Stimulated activated CD4-positive, alpha-beta T cell treated with anti-CD3 and anti-CD28 coated beads, Interleukin-4, amount 100 ng/mL, for 4 hours (primary cell): ENCODE measurements around the gene MARVELD1.
"Not testable (repeated sequence)": the region's sequence is repeated elsewhere in the genome, so short reads cannot be mapped to it uniquely, and the experiment has no call there.

Experiments used
- DNase-seq, 2 experiments: peaks; one replicate each; pipeline ENCODE4 v3.0.0-alpha.2; 2020

MARVELD1 gene

DNA sequence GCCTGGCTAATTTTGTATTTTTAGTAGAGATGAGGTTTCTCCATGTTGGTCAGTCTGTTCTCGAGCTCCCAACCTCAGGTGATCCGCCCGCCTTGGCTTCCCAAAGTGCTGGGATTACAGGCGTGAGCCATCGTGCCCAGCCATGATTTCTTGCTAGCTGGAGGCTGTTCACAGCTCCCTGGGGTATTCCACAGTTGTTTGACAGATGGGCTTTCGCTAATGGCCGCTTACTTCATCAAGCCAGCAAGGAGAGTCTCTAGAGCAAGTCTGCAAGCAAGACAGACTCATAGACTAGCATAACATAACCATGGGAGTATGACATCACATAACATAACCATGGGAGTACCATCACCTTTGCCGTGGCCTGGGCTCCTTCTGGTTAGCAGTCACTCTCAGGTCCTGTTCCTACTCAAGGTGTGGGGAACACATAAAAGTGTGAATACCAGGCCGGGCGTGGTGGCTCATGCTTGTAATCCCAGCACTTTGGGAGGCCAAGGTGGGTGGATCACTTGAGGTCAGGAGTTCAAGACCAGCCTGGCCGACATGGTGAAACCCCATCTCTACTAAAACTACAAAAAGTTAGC, 15.4 kb upstream of the MARVELD1 start:
- not testable (repeated sequence) for DNase-seq

GRCh38 chr10:97701438-97702069, 12.0 kb upstream of the MARVELD1 start:
- DNase-seq, result peak; percentile 10 to 23

DNA sequence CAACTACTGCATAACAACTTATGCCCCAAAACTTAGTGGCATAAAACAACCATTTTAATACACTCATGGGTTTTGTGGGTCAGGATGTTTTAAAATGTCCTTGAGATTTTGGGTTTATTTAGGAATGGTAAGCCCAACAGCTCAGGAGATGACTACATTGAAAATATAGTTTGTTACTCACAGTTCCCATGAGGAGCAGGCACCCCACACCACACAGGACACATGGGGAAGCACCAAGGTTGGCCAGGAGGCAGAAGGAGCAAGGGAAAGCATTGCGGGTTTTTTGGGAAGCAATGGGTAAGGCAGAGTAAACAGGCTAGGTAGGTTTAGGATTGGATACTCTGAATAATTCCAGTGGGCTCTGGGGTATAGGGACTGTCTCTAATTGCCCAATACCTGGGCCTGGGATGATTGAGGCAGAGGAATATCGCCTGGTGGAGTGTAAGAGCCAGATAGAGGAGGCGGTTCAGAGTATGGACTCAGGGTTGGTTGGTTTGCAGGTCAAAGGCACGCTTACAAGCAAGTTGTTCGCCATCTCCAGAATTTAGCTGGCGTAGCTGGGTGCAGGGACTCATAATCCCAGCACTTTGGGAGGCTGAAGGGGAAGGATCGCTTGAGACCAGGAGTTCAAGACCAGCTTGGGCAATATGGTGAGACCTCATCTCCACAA, 10.0 kb upstream of the MARVELD1 start:
- no peak for DNase-seq

DNA sequence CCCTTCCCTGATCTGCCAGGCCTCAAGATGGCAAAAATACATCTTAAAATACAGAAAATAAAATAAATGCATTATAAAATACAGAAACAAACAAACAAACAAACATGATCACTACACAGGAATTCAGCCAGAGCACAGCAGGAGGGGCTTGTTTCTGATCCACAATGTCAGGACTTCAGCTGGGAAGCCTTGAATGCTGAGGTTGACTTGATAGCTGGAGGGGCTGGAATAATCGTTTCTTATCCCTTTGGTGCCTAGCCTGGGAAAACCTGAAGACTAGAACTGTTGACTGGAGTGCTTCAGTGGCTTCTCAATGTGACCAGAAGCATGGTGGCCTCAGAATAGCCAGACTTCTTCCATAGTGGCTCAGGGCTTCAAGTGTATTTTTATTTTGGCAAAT, 9.2 kb upstream of the MARVELD1 start:
- DNase-seq, result no peak

DNA sequence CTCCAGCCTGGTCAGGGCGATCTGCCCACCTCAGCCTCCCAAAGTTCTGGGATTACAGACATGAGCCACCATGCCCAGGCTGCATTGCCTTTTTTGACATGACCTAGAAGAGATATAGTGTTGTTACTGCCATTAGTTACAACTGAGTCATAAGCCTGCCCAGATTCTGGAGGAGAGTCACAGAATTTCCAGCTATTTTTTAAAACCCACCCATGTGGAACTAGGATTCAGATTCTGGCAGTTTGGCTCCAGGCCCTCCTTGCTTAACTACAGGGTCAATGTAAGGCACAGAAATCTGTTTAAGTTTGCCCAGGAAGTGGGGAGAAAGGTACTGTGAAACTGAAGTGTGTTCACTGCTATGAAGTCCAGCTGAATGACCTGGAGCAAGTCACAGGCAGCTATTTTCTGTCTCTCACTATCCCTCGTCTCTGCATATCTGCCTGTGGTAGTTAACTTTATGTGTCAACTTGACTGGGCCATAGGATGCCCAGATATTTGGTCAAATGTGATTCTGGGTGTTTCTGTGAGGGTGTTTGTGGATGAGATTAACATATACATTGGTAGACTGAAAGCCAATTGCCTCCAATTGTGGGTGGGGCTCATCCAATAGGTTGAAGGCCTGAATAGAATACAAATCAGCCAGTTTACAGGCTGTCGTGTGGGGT, 8.4 kb upstream of the MARVELD1 start:
- no peak for DNase-seq

GRCh38 chr10:97707134-97707861, 6.2 kb upstream of the MARVELD1 start:
- DNase-seq, result no peak

- DNase-seq, result no peak
Observed at GRCh38 chr10:97708167-97708566, 5.4 kb upstream of the MARVELD1 start.

- peak; percentile 16 to 39 for DNase-seq
Observed at GRCh38 chr10:97708976-97709946, 4.3 kb upstream of the MARVELD1 start.

GRCh38 chr10:97711640-97712572, 1.6 kb upstream of the MARVELD1 start:
- no peak for DNase-seq

GRCh38 chr10:97713826-97714400, 383 bp downstream of the MARVELD1 start:
- peak; percentile 43 to 45 for DNase-seq

GRCh38 chr10:97714401-97715258, 1.1 kb downstream of the MARVELD1 start:
- no peak for DNase-seq

DNA sequence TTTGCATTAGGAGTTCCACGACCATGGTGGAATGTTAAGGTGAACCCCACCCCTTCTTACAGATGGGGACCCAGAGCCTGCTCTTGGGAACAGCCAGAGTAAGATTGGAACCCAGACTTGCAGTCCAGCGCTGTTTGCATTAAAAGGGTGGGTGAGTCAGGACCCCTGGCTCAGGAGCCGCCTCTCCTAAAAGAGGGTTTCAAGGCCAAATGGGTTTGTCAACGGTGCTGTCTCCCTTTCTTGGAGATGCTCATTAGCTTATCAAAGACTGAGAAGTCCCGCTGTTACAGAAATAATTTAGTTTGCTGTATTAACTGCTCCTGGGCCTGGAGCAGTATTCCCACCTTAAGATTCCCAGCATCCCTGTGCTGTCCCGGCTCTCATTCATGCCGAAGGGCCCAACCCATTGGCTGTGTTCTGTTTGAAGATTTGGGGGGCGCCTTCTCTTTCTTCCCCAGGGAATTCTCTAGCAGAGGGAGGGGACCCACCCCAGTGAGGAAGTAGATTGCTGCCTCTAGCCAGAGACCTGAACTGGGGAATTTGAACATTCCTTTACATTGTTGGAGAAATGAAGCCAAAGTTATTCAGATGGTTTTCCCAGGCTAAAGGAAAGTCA, 1.8 kb downstream of the MARVELD1 start:
- DNase-seq, result no peak

GRCh38 chr10:97717627-97718026, 4.1 kb downstream of the MARVELD1 start:
- DNase-seq, result no peak

DNA sequence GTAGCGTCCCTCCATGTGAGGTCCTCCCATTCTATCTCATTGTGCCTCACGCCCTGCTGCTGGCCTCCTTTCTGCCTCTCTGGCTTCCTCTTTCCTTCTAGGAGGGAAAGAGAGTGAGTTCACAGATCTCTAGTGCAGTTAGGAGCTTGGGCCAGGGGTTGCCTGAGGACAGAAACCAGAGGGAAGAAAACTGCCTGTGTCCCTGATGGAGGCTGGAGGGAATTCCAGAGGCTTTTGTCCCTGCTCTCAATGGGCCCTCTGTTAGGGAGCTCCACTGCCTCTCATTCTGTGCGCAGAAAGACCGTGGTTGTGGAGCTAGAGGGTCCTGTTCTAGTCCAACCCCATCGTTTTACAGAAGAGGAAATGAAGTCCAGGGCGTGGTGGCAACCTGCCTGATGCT, 4.6 kb downstream of the MARVELD1 start:
- no peak for DNase-seq

DNA sequence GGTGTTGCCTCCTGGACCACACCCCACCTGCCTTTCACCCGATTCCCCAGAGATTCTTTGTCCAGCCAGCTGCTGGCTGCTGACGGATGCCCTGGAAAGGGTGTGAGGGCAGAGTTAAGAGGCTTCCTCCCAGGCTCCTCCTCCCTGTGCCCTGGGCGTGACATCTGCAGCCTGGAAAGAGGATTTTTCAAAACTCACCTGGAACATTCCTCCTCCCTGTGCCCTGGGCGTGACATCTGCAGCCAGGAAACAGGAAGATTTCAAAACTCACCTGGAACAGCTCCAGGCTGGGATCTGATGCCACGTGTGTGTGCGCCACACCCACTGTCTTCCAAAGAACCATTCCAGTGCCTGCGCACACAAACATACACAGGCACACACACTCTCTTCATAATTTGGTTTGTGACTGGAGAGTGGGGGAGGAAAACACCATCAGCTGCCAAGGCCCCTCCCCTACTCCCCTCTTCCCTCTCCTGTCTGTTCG, 5.2 kb downstream of the MARVELD1 start:
- DNase-seq, result no peak

- no peak for DNase-seq
Observed at GRCh38 chr10:97719602-97720001, 6.1 kb downstream of the MARVELD1 start.

GRCh38 chr10:97721871-97722780, 8.6 kb downstream of the MARVELD1 start:
- no peak for DNase-seq

GRCh38 chr10:97723001-97723400, 9.5 kb downstream of the MARVELD1 start:
- DNase-seq, result no peak
